ENCODE data around the gene TMEM150B. TPM values are rescaled to one million over a fixed set of nuclear protein-coding genes. Genes with fewer than 3 reads are reported as not detected.

The TMEM150B gene
- total RNA-seq, 1 experiment from 2014 or later: not detected

GRCh38 chr19:55370305-55370988, 45.3 kb upstream of the TMEM150B start, which contains the start of gene IL11:
IL11 (minus strand) TSS chr19:55370463; CDS start chr19:55370310, 153 bp downstream.
- BruUV-seq (replicated peaks): no TSS peak
- CTCF ChIA-PET: interaction anchor here (0.6 kb wide), 1 partner anchor 9 kb away, joined by 3 read pairs; no protein-coding TSS in a partner anchor
- H3K4me3 Mint-ChIP-seq (ENCODE audit: low read depth, unreplicated experiment): peak within 1 kb of the TSS; percentile 68
- intact Hi-C loops (cut with micrococcal nuclease; ENCODE audit: unreplicated experiment): no loop called here
- no peaks in the 10 kb centered on the region for H3K9me3 Mint-ChIP-seq (ENCODE audit: low read depth, unreplicated experiment)
- no peak for DNase-seq
- no peak for TF ChIP-seq CTCF (IDR thresholded peaks at IDR 0.05; ENCODE audit: unreplicated experiment)
- H3K4me1 Mint-ChIP-seq (ENCODE audit: low read depth, unreplicated experiment): peaks cover 27% of the 10 kb centered on the region
- peak within 1 kb of the TSS; percentile 53 for H3K27ac Mint-ChIP-seq (ENCODE audit: unreplicated experiment)
- peaks cover 36% of the 10 kb centered on the region for H3K36me3 Mint-ChIP-seq (ENCODE audit: insufficient read depth, unreplicated experiment)
- H3K27me3 Mint-ChIP-seq (ENCODE audit: unreplicated experiment): peaks cover 87% of the 10 kb centered on the region

GRCh38 chr19:55369653-55370304, 44.6 kb upstream of the TMEM150B start:
- no peaks in the 10 kb centered on the region for H3K9me3 Mint-ChIP-seq (ENCODE audit: low read depth, unreplicated experiment)
- no peak for TF ChIP-seq CTCF (IDR thresholded peaks at IDR 0.05; ENCODE audit: unreplicated experiment)
- intact Hi-C loops (cut with micrococcal nuclease; ENCODE audit: unreplicated experiment): no loop called here
- CTCF ChIA-PET: interaction anchor here (0.6 to 1.2 kb wide), 3 partner anchors 8 to 68 kb away, joined by 3 to 4 read pairs (median 3); partner anchors contain the start of gene KMT5C
- no peak for DNase-seq
- peaks cover 94% of the 10 kb centered on the region for H3K27me3 Mint-ChIP-seq (ENCODE audit: unreplicated experiment)
- peaks cover 31% of the 10 kb centered on the region for H3K36me3 Mint-ChIP-seq (ENCODE audit: insufficient read depth, unreplicated experiment)
- no TSS peak for BruUV-seq (replicated peaks)
- peaks cover 27% of the 10 kb centered on the region for H3K4me1 Mint-ChIP-seq (ENCODE audit: low read depth, unreplicated experiment)
- H3K27ac Mint-ChIP-seq (ENCODE audit: unreplicated experiment): peak overlapping the region; percentile 53
- H3K4me3 Mint-ChIP-seq (ENCODE audit: low read depth, unreplicated experiment): peak overlapping the region; percentile 68

DNA sequence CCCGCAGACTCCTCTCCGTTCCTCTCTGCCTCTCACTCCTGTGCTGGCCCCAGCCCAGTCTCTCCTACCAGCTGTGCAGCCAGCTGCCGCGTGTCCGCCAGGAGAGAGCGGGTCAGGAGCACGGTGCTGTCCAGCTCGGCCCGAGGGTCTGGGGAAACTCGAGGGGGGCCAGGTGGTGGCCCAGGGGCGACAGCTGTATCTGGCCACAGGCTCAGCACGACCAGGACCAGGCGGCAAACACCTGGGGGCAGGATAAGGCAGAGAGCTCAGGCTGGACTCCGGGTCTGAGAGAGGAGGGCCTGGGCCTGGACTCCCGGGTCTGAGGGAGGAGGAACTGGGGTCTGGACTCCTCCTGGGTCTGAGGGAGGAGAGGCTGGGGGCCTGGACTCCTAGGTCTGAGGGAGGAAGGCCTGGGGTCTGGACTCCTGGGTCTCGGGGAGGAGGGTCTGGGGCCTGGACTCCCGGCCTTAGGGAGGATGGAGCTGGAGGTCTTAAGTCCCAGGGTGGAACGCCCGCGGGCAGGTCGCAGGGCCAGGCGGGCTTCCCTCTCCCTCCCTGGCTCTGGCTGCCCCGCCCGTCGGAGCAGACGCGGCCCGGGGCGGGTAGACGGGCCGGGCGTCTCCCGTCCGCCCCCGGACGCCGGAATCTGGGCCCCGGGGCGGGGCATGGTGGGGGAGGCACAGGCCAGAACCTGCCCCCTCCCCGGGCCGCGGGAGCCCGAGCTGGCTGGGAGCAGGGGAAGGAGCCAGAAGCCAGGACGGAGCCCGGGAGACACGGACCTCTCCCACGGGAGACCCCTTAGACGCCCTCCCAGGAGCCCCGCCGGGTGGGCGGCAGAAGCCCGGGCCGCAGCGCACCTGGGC, 43.8 kb upstream of the TMEM150B start:
- H3K36me3 Mint-ChIP-seq (ENCODE audit: insufficient read depth, unreplicated experiment): peaks cover 29% of the 10 kb centered on the region
- intact Hi-C loops (cut with micrococcal nuclease; ENCODE audit: unreplicated experiment): no loop called here
- peak; percentile 54 for DNase-seq
- H3K9me3 Mint-ChIP-seq (ENCODE audit: low read depth, unreplicated experiment): no peaks in the 10 kb centered on the region
- peaks cover 25% of the 10 kb centered on the region for H3K4me1 Mint-ChIP-seq (ENCODE audit: low read depth, unreplicated experiment)
- peak overlapping the region; percentile 16 for H3K27ac Mint-ChIP-seq (ENCODE audit: unreplicated experiment)
- peaks cover 97% of the 10 kb centered on the region for H3K27me3 Mint-ChIP-seq (ENCODE audit: unreplicated experiment)
- no TSS peak for BruUV-seq (replicated peaks)
- no peak for TF ChIP-seq CTCF (IDR thresholded peaks at IDR 0.05; ENCODE audit: unreplicated experiment)
- peak overlapping the region; percentile 68 for H3K4me3 Mint-ChIP-seq (ENCODE audit: low read depth, unreplicated experiment)
- CTCF ChIA-PET: interaction anchor here (0.6 to 1.2 kb wide), 4 partner anchors 15 to 252 kb away, joined by 3 to 8 read pairs (median 4); partner anchors contain the start of genes KMT5C, PPP1R12C and TMEM238

DNA sequence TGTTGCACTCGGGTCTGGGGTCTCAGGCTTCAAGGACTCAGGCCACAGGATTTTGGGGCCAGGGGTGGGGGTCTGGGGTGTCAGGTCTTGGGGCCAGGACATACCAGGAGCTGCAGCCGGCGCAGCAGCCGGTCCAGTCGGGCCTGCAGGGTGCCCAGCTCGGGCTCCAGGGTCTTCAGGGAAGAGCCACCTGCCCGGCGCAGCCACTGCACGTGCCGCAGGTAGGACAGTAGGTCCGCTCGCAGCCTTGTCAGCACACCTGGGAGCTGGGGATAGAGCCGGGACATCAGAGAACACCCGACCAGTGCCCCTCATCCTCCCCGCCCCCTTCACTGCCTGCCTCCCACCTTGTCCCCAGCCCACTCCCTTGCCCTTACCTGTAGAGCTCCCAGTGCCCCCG, 43.0 kb upstream of the TMEM150B start:
- peaks cover 19% of the 10 kb centered on the region for H3K4me1 Mint-ChIP-seq (ENCODE audit: low read depth, unreplicated experiment)
- H3K4me3 Mint-ChIP-seq (ENCODE audit: low read depth, unreplicated experiment): no peak overlapping the region
- TF ChIP-seq CTCF (IDR thresholded peaks at IDR 0.05; ENCODE audit: unreplicated experiment): no peak
- H3K27me3 Mint-ChIP-seq (ENCODE audit: unreplicated experiment): peaks cover 97% of the 10 kb centered on the region
- peaks cover 24% of the 10 kb centered on the region for H3K36me3 Mint-ChIP-seq (ENCODE audit: insufficient read depth, unreplicated experiment)
- no TSS peak for BruUV-seq (replicated peaks)
- CTCF ChIA-PET: interaction anchor here (0.6 kb wide), 1 partner anchor 251 kb away, joined by 4 read pairs; the partner anchor contains the start of gene PPP1R12C
- no peak overlapping the region for H3K27ac Mint-ChIP-seq (ENCODE audit: unreplicated experiment)
- no peak for DNase-seq
- no peaks in the 10 kb centered on the region for H3K9me3 Mint-ChIP-seq (ENCODE audit: low read depth, unreplicated experiment)
- intact Hi-C loops (cut with micrococcal nuclease; ENCODE audit: unreplicated experiment): no loop called here

All from Calu3 (cell line).